Measurements from ENCODE around the gene EPHB1.

Gene EPHB1

GRCh38 chr3:135165260-135165659 is 370.2 kb downstream of the EPHB1 start:
- Histone ChIP-seq H3K36me3 (ENCODE audit: insufficient read depth, insufficient read length, low read length) (no peaks in the 10 kb centered on the region), H3K4me3 (ENCODE audit: insufficient read length, low read depth) (no peak overlapping the region), H3K9ac (ENCODE audit: insufficient read length, low read depth) (no peak overlapping the region), H3K4me1 (ENCODE audit: insufficient read depth, insufficient read length) (peaks cover 7% of the 10 kb centered on the region), H3K9me3 (ENCODE audit: insufficient read depth, low read length) (no peaks in the 10 kb centered on the region), H3K27me3 (ENCODE audit: insufficient read depth, insufficient read length) (no peaks in the 10 kb centered on the region)
- no peak for DNase-seq (ENCODE audit: low read depth, low spot score)
- no peak for TF ChIP-seq SUZ12 (IDR thresholded peaks at IDR 0.05; ENCODE audit: extremely low read depth, insufficient read depth, insufficient read length)
- no peak for TF ChIP-seq ZNF274 (IDR thresholded peaks at IDR 0.05; ENCODE audit: low read depth, low read length)
- TF ChIP-seq YY1 (IDR thresholded peaks at IDR 0.05; ENCODE audit: insufficient read depth, insufficient read length), result no peak

- H3K27me3 ChIP-seq (ENCODE audit: insufficient read depth, insufficient read length), result no peaks in the 10 kb centered on the region
Measured at GRCh38 chr3:135166266-135166825, 371.3 kb downstream of the EPHB1 start.

GRCh38 chr3:135168822-135169221 is 373.8 kb downstream of the EPHB1 start:
- H3K27me3 ChIP-seq (ENCODE audit: insufficient read depth, insufficient read length), result no peaks in the 10 kb centered on the region
- no peak overlapping the region for H3K9ac ChIP-seq (ENCODE audit: insufficient read length, low read depth)
- DNase-seq (ENCODE audit: low read depth, low spot score), result no peak
- peaks cover 15% of the 10 kb centered on the region; the same call in 1 of the 2 replicates for H3K9me3 ChIP-seq (ENCODE audit: insufficient read depth, low read length)
- no peaks in the 10 kb centered on the region for H3K36me3 ChIP-seq (ENCODE audit: insufficient read depth, insufficient read length, low read length)
- no peak for TF ChIP-seq YY1 (IDR thresholded peaks at IDR 0.05; ENCODE audit: insufficient read depth, insufficient read length)
- TF ChIP-seq ZNF274 (IDR thresholded peaks at IDR 0.05; ENCODE audit: low read depth, low read length), result no peak
- no peak for TF ChIP-seq SUZ12 (IDR thresholded peaks at IDR 0.05; ENCODE audit: extremely low read depth, insufficient read depth, insufficient read length)
- H3K4me1 ChIP-seq (ENCODE audit: insufficient read depth, insufficient read length), result peaks cover 5% of the 10 kb centered on the region
- H3K4me3 ChIP-seq (ENCODE audit: insufficient read length, low read depth), result no peak overlapping the region

More at GRCh38 chr3:135166266-135166825, 371.3 kb downstream of the EPHB1 start:
- H3K36me3 ChIP-seq (ENCODE audit: insufficient read depth, insufficient read length, low read length), result no peaks in the 10 kb centered on the region
- H3K4me3 ChIP-seq (ENCODE audit: insufficient read length, low read depth), result no peak overlapping the region
- H3K9me3 ChIP-seq (ENCODE audit: insufficient read depth, low read length), result no peaks in the 10 kb centered on the region
- TF ChIP-seq YY1 (IDR thresholded peaks at IDR 0.05; ENCODE audit: insufficient read depth, insufficient read length), result no peak
- TF ChIP-seq SUZ12 (IDR thresholded peaks at IDR 0.05; ENCODE audit: extremely low read depth, insufficient read depth, insufficient read length), result no peak
- no peak for TF ChIP-seq ZNF274 (IDR thresholded peaks at IDR 0.05; ENCODE audit: low read depth, low read length)
- peaks cover 5% of the 10 kb centered on the region for H3K4me1 ChIP-seq (ENCODE audit: insufficient read depth, insufficient read length)
- no peak overlapping the region for H3K9ac ChIP-seq (ENCODE audit: insufficient read length, low read depth)
- no peak for DNase-seq (ENCODE audit: low read depth, low spot score)

- Histone ChIP-seq H3K9me3 (ENCODE audit: insufficient read depth, low read length) (peaks cover 15% of the 10 kb centered on the region; the same call in 1 of the 2 replicates), H3K4me3 (ENCODE audit: insufficient read length, low read depth) (no peak overlapping the region), H3K4me1 (ENCODE audit: insufficient read depth, insufficient read length) (peaks cover 5% of the 10 kb centered on the region), H3K36me3 (ENCODE audit: insufficient read depth, insufficient read length, low read length) (no peaks in the 10 kb centered on the region), H3K9ac (ENCODE audit: insufficient read length, low read depth) (no peak overlapping the region), H3K27me3 (ENCODE audit: insufficient read depth, insufficient read length) (no peaks in the 10 kb centered on the region)
- TF ChIP-seq YY1 (IDR thresholded peaks at IDR 0.05; ENCODE audit: insufficient read depth, insufficient read length) (no peak), ZNF274 (IDR thresholded peaks at IDR 0.05; ENCODE audit: low read depth, low read length) (no peak), SUZ12 (IDR thresholded peaks at IDR 0.05; ENCODE audit: extremely low read depth, insufficient read depth, insufficient read length) (no peak)
- no peak for DNase-seq (ENCODE audit: low read depth, low spot score)
Measured at GRCh38 chr3:135169651-135170050, 374.6 kb downstream of the EPHB1 start.

GRCh38 chr3:135170732-135171131 is 375.7 kb downstream of the EPHB1 start:
- TF ChIP-seq SUZ12 (IDR thresholded peaks at IDR 0.05; ENCODE audit: extremely low read depth, insufficient read depth, insufficient read length) (no peak), YY1 (IDR thresholded peaks at IDR 0.05; ENCODE audit: insufficient read depth, insufficient read length) (no peak), ZNF274 (IDR thresholded peaks at IDR 0.05; ENCODE audit: low read depth, low read length) (no peak)
- DNase-seq (ENCODE audit: low read depth, low spot score), result no peak
- H3K36me3 ChIP-seq (ENCODE audit: insufficient read depth, insufficient read length, low read length), result no peaks in the 10 kb centered on the region
- H3K4me1 ChIP-seq (ENCODE audit: insufficient read depth, insufficient read length), result peaks cover 5% of the 10 kb centered on the region
- H3K4me3 ChIP-seq (ENCODE audit: insufficient read length, low read depth), result no peak overlapping the region
- H3K9ac ChIP-seq (ENCODE audit: insufficient read length, low read depth), result no peak overlapping the region
- peaks cover 15% of the 10 kb centered on the region; the same call in 1 of the 2 replicates for H3K9me3 ChIP-seq (ENCODE audit: insufficient read depth, low read length)
- no peaks in the 10 kb centered on the region for H3K27me3 ChIP-seq (ENCODE audit: insufficient read depth, insufficient read length)

- no peak for DNase-seq (ENCODE audit: low read depth, low spot score)
Measured at GRCh38 chr3:135172191-135172869, 377.3 kb downstream of the EPHB1 start.

GRCh38 chr3:135175728-135176277 is 380.7 kb downstream of the EPHB1 start:
- Histone ChIP-seq H3K9me3 (ENCODE audit: insufficient read depth, low read length) (peaks cover 15% of the 10 kb centered on the region; the same call in 1 of the 2 replicates), H3K27me3 (ENCODE audit: insufficient read depth, insufficient read length) (no peaks in the 10 kb centered on the region), H3K4me3 (ENCODE audit: insufficient read length, low read depth) (no peak overlapping the region), H3K9ac (ENCODE audit: insufficient read length, low read depth) (no peak overlapping the region), H3K4me1 (ENCODE audit: insufficient read depth, insufficient read length) (no peaks in the 10 kb centered on the region), H3K36me3 (ENCODE audit: insufficient read depth, insufficient read length, low read length) (no peaks in the 10 kb centered on the region)
- TF ChIP-seq YY1 (IDR thresholded peaks at IDR 0.05; ENCODE audit: insufficient read depth, insufficient read length), result no peak
- no peak for TF ChIP-seq SUZ12 (IDR thresholded peaks at IDR 0.05; ENCODE audit: extremely low read depth, insufficient read depth, insufficient read length)
- DNase-seq (ENCODE audit: low read depth, low spot score), result no peak

More at GRCh38 chr3:135172191-135172869, 377.3 kb downstream of the EPHB1 start:
- H3K4me3 ChIP-seq (ENCODE audit: insufficient read length, low read depth), result no peak overlapping the region
- no peak overlapping the region for H3K9ac ChIP-seq (ENCODE audit: insufficient read length, low read depth)
- H3K4me1 ChIP-seq (ENCODE audit: insufficient read depth, insufficient read length), result peaks cover 5% of the 10 kb centered on the region
- no peaks in the 10 kb centered on the region for H3K27me3 ChIP-seq (ENCODE audit: insufficient read depth, insufficient read length)
- H3K9me3 ChIP-seq (ENCODE audit: insufficient read depth, low read length), result peaks cover 15% of the 10 kb centered on the region; the same call in 1 of the 2 replicates
- peak; percentile 75 for TF ChIP-seq ZNF274 (IDR thresholded peaks at IDR 0.05; ENCODE audit: low read depth, low read length)
- no peak for TF ChIP-seq YY1 (IDR thresholded peaks at IDR 0.05; ENCODE audit: insufficient read depth, insufficient read length)
- H3K36me3 ChIP-seq (ENCODE audit: insufficient read depth, insufficient read length, low read length), result no peaks in the 10 kb centered on the region

Data from NT2/D1 (cell line).